Activated B cell treated with CpG ODN at 0.5 μM for 24 hours (primary cell): ENCODE data around the gene HAND1. TPM values are rescaled to one million over a fixed set of nuclear protein-coding genes. Genes with fewer than 3 reads are reported as not detected.

Experiments
- ATAC-seq: fragments of 200-7000 bp; cut with Tn5 transposase; one replicate; pipeline ENCODE4 v1.10.0; 2021; ENCODE audit warnings: low read depth, mild to moderate bottlenecking, moderate library complexity
- CTCF ChIA-PET: fragments of 350-600 bp; sonication (Branson Sonifier 250); formaldehyde crosslinking; loops from one replicate; lab custom pipeline; 2021; ENCODE audit warnings: antibody characterized with exemption; lab: Charles Lee
- POLR2A ChIA-PET: fragments of 350-600 bp; sonication (Branson Sonifier 250); formaldehyde crosslinking; loops from one replicate; lab custom pipeline; 2021; ENCODE audit warnings: antibody characterized with exemption; lab: Charles Lee
- DNase-seq: peaks from one replicate; pipeline ENCODE4 v3.0.0; 2022
- H3K27ac Mint-ChIP-seq: one replicate; pipeline ENCODE4 v1.8.0; 2020; ENCODE audit warnings: mixed read lengths
- H3K27me3 Mint-ChIP-seq: one replicate; pipeline ENCODE4 v1.8.0; 2021; ENCODE audit warnings: mixed read lengths
- H3K36me3 Mint-ChIP-seq: one replicate; pipeline ENCODE4 v1.8.0; 2021; ENCODE audit warnings: low read depth, mixed read lengths
- H3K4me1 Mint-ChIP-seq: one replicate; pipeline ENCODE4 v1.8.0; 2021; ENCODE audit warnings: mixed read lengths
- H3K4me3 Mint-ChIP-seq: one replicate; pipeline ENCODE4 v1.8.0; 2020; ENCODE audit warnings: mild to moderate bottlenecking, mixed read lengths
- H3K9me3 Mint-ChIP-seq: one replicate; pipeline ENCODE4 v1.8.0; 2020; ENCODE audit warnings: mixed read lengths
- intact Hi-C: fragments of 100-400 bp; cut with micrococcal nuclease; formaldehyde crosslinking; loops from one replicate; pipeline ENCODE4 v1.15.1; 2024
- total RNA-seq: library from RNA; stranded (reverse); gene quantifications from 2 replicates; pipeline ENCODE4 v1.2.3, GENCODE V29; 2022
- TF ChIP-seq, protein P1 (sequence below): fragments of 200-600 bp; IDR thresholded peaks from one replicate; pipeline ENCODE4 v1.8.0; 2022; ENCODE audit warnings: antibody characterized with exemption, mild to moderate bottlenecking

Gene HAND1
- total RNA-seq, 1 donor from 2014 or later = not detected

GRCh38 chr5:154484393-154485095, 6.5 kb upstream of the HAND1 start:
- DNase-seq (no peak), ATAC-seq (no peak)
- no peak overlapping the region for H3K4me3 Mint-ChIP-seq
- H3K36me3 Mint-ChIP-seq = no peaks in the 10 kb centered on the region
- TF ChIP-seq, protein P1, sequence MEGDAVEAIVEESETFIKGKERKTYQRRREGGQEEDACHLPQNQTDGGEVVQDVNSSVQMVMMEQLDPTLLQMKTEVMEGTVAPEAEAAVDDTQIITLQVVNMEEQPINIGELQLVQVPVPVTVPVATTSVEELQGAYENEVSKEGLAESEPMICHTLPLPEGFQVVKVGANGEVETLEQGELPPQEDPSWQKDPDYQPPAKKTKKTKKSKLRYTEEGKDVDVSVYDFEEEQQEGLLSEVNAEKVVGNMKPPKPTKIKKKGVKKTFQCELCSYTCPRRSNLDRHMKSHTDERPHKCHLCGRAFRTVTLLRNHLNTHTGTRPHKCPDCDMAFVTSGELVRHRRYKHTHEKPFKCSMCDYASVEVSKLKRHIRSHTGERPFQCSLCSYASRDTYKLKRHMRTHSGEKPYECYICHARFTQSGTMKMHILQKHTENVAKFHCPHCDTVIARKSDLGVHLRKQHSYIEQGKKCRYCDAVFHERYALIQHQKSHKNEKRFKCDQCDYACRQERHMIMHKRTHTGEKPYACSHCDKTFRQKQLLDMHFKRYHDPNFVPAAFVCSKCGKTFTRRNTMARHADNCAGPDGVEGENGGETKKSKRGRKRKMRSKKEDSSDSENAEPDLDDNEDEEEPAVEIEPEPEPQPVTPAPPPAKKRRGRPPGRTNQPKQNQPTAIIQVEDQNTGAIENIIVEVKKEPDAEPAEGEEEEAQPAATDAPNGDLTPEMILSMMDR = no peak
- intact Hi-C loops = loop anchor here (1.0 kb wide), 1 partner anchor 8 kb away; no protein-coding TSS in a partner anchor
- H3K27me3 Mint-ChIP-seq = peaks cover 83% of the 10 kb centered on the region
- no peaks in the 10 kb centered on the region for H3K9me3 Mint-ChIP-seq
- H3K4me1 Mint-ChIP-seq = peaks cover 16% of the 10 kb centered on the region
- H3K27ac Mint-ChIP-seq = no peak overlapping the region
- ChIA-PET CTCF (interaction anchor here (1.3 kb wide), 1 partner anchor 16 kb away, joined by 4 read pairs; no protein-coding TSS in a partner anchor), POLR2A (no interaction called here)

GRCh38 chr5:154483654-154484392, 5.8 kb upstream of the HAND1 start:
- H3K4me3 Mint-ChIP-seq = no peak overlapping the region
- intact Hi-C loops = loop anchor here (1.0 to 2.0 kb wide), 2 partner anchors 8 to 17 kb away; no protein-coding TSS in a partner anchor
- H3K27me3 Mint-ChIP-seq = peaks cover 85% of the 10 kb centered on the region
- ChIA-PET POLR2A (no interaction called here), CTCF (interaction anchor here (1.3 kb wide), 1 partner anchor 16 kb away, joined by 4 read pairs; no protein-coding TSS in a partner anchor)
- H3K36me3 Mint-ChIP-seq = no peaks in the 10 kb centered on the region
- ATAC-seq (no peak), DNase-seq (no peak)
- TF ChIP-seq, protein P1 = no peak
- peaks cover 22% of the 10 kb centered on the region for H3K4me1 Mint-ChIP-seq
- H3K9me3 Mint-ChIP-seq = no peaks in the 10 kb centered on the region
- H3K27ac Mint-ChIP-seq = peak overlapping the region; percentile 19

- TF ChIP-seq, protein P1 = no peak
- Mint-ChIP-seq H3K27me3 (peaks cover 82% of the 10 kb centered on the region), H3K27ac (no peak overlapping the region), H3K9me3 (no peaks in the 10 kb centered on the region), H3K4me1 (peaks cover 26% of the 10 kb centered on the region), H3K36me3 (no peaks in the 10 kb centered on the region), H3K4me3 (no peak overlapping the region)
- ATAC-seq (no peak), DNase-seq (no peak)
- intact Hi-C loops = loop anchor here (2.0 kb wide), 1 partner anchor 16 kb away; no protein-coding TSS in a partner anchor
- POLR2A ChIA-PET = no interaction called here
- CTCF ChIA-PET = interaction anchor here (0.8 to 1.3 kb wide), 2 partner anchors 15 kb away, joined by 3 to 4 read pairs; no protein-coding TSS in a partner anchor
These were observed 4.8 kb upstream of the HAND1 start for GRCh38 chr5:154482528-154483449.

DNA sequence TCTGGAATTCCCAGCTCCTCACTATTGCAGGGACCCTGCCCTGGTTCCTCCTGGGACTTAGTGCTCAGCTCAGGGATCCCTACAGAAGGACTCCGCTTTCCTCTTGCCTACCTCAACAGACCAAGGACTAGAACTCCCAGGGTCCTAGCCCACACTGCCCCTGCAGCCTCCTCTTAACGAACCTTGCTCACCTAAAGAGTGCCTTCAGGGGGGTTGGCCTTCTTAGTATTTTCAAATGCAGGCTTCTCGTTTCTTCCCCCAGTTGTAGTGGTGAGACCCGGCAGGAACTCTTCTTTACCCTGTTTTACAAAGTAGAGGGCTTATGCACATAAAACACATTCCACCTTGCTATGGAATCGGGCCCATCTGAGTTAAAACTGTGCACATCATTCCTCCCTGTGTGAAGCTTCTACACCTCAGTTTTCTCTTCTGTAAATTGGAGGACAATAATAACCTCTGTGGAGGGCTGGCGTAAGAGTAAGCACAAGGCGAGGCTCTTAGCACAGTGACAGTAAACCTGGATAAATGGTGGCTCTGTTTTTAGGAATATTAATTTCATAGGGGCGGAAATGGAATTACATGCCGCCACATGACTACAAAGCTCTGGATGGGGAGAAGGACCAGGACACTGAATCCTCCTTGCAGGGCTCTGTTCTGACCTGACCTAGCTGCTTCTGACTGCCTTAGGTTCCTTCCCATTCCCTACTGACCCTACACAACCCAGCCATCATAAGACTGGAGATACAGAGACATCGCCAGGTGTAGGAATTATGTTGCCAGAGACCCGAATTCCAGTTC, 3.8 kb upstream of the HAND1 start:
- peaks cover 82% of the 10 kb centered on the region for H3K27me3 Mint-ChIP-seq
- CTCF ChIA-PET = interaction anchor here (0.8 kb wide), 1 partner anchor 14 kb away, joined by 3 read pairs; no protein-coding TSS in a partner anchor
- no peaks in the 10 kb centered on the region for H3K9me3 Mint-ChIP-seq
- peaks cover 34% of the 10 kb centered on the region for H3K4me1 Mint-ChIP-seq
- ATAC-seq (no peak), DNase-seq (no peak)
- H3K36me3 Mint-ChIP-seq = no peaks in the 10 kb centered on the region
- TF ChIP-seq, protein P1 = no peak
- POLR2A ChIA-PET = no interaction called here
- no peak overlapping the region for H3K4me3 Mint-ChIP-seq
- H3K27ac Mint-ChIP-seq = no peak overlapping the region
- intact Hi-C loops = loop anchor here (2.0 kb wide), 1 partner anchor 15 kb away; no protein-coding TSS in a partner anchor
